GM18909 (cell line): ENCODE results near the gene EXD3.

Source experiments
- ATAC-seq: cut with Tn5 transposase; IDR thresholded peaks from one replicate; pipeline ENCODE4 v1.9.1; 2021; ENCODE audit warnings: mild to moderate bottlenecking; ENCODE audit not compliant: unreplicated experiment, poor library complexity

EXD3 gene

GRCh38 chr9:137280474-137281344 is 142.3 kb downstream of the EXD3 start:
- no peak for ATAC-seq

- ATAC-seq: no peak
These were observed 143.1 kb downstream of the EXD3 start for GRCh38 chr9:137279741-137280473.

DNA sequence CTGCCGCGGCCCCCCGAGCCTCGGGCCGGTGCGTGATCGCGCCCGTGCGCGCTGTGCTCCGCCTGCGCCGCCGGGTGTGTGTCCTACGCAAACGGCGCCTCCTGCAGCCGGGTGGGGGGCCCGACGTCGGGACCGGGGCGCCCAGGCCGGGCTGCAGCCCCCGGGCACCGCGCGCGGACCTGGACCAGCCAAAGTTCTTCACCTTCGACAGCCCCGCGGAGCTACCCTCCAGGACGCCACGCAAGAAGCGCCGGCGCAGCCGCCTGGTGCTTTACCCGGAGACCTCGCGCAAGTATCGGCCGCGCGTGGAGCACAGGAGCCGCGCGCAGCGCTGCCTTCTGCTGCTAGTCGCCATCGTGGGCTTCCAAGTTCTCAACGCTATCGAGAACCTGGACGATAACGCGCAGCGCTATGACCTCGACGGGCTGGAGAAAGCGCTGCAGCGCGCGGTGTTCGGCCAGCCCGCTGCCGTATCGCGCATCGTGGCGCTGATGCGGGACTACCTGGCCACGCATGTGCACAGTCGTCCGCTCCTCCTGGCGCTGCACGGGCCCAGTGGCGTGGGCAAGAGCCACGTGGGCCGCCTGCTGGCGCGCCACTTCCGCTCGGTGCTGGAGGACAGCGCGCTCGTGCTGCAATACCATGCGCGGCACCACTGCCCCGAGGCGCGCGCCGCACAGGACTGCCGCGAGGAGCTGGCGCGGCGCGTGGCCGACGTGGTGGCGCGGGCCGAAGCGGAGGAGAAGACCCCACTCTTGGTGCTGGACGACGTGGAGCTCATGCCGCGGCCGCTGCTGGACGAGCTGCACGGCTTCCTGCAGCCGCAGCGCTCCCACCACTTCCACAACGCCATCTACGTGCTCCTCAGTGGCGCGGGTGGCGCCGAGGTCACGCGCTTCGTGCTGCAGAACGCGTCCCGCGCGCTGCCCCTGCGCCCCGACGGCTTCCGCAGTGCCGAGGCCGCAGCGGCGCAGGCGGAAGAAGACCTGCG is 143.9 kb downstream of the EXD3 start:
- ATAC-seq: no peak

- ATAC-seq: peak; percentile 3
These were observed 144.8 kb downstream of the EXD3 start for GRCh38 chr9:137278061-137278701.

GRCh38 chr9:137277329-137278041 is 145.5 kb downstream of the EXD3 start, which contains the start of gene TOR4A:
TSS of gene TOR4A (plus strand) at chr9:137277726. CDS start at chr9:137278690, 964 bp downstream.
- peak; percentile 77 for ATAC-seq

GRCh38 chr9:137276473-137277328 is 146.3 kb downstream of the EXD3 start:
- no peak for ATAC-seq

GRCh38 chr9:137275588-137276472 is 147.1 kb downstream of the EXD3 start:
- ATAC-seq: no peak

GRCh38 chr9:137275203-137275587 is 147.8 kb downstream of the EXD3 start:
- no peak for ATAC-seq

DNA sequence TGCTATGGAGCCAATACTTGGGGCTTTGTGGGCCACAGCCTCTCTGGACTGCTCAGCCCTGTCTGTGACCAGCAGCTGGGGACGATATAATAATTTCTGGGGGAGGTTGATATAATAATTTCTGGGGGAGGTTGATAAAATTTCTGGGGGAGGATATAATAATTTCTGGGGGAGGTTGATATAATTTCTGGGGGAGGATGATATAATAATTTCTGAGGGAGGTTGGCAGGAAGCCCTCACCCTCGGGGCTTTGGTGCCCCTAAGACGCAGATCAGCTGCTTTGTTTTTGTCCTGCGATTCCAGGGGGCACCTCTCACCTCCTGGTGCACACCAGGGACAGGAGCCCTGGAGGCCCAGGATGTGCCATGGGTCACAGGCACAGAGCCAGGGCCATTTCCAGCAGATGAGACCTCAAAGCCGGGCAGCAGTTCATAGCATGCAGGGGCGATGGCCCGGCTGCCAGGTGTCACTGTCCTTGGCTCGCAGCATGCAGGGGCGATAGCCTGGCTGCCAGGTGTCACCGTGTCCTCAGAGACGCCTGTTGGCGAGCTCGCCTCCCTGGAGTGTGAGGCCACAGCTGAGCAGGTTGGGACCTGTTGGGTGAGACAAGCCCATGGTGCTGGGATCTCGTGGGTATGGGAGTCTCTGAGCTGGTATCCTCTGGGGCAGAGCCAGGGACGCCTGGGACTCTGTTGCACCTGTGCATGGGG is 149.2 kb downstream of the EXD3 start:
- ATAC-seq: no peak

DNA sequence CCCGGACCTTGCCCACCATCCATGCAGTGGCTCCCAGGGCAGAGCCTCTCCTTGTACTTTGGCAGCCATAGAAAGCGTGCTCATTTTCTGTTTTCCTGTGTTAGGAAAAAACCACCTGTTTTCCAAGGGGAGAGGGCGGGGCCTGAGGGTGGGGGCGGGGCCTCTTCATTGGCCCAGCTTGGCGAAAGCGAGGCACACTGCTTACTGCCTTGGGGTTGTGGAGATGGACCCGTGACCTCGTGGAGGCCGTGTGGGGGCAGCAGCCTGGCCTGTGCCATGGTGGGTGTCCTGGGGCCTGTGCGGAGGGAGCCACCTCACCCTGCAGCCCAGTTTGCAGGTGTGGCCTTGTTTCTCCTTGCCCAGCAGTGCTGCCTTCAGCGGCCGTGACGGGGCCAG is 149.9 kb downstream of the EXD3 start:
- ATAC-seq: no peak

GRCh38 chr9:137272241-137273094 is 150.5 kb downstream of the EXD3 start:
- ATAC-seq: no peak

GRCh38 chr9:137271696-137272076 is 151.3 kb downstream of the EXD3 start:
- ATAC-seq: no peak

DNA sequence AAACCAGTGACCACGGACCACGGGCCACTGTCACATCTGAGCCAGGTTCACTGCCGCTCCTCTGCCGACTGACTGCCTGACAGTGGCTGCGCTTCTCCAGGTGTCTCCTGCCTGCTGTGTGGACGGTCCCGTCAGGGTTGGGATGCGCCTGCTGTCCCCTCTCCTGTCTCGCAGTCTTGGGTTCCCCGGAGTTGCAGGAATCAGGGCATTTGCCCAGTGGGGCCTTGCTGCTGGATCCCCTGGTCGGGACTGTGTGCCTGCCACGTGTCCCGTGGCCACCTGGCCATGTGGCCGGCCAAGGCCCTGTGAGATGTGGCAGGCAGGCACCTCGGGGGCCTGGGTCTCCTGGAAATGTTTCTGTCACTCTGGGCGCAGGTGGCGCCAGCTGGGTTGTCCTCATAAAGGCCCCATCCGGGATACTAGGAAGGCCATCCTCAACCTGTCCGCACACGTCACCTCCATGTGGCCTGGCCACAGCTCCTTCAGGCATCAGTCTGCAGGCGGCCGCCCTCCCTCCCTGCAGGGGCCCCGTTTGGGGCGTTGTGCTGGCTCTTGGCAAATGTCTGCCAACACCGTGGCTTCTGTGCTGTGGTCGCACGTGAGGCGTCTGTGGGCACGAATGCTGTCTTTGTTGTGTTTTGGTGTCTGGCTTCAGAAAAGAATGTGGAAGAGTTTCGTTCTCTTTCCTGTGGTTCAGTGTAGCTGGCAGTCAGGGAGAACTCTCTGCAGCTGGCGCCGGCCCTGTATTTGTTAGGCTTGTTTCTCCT is 151.8 kb downstream of the EXD3 start:
- ATAC-seq: no peak

DNA sequence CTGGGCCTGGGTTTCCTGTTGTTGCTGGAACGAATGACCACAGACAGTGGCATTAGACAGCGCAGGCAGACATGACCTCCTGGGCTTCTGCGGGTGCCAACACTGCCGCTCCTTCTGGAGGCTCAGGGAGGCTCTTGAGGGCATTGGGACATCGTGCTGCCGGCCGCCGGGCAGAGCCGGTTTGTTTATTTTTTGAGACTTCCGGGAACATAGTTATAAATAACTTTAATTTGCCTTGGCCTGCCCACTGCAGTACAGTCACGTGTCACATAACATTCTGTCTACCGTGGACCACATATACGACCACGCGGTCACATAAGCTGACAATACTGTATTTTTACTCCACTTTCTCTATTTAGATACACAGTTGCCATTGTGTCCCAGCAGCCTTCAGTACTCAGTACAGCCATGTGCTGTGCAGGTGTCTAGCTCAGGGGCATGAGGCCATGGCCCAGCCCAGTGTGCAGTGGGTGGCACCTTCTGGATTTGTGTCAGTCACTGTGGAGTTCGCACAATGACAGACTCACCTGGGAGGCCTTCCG is 153.7 kb downstream of the EXD3 start:
- ATAC-seq: no peak
